SK-MEL-5 (cell line): ENCODE measurements around the gene GRPEL1. TPM values are rescaled to one million over a fixed set of nuclear protein-coding genes. Genes with fewer than 3 reads are reported as not detected.
"Not testable (repeated sequence)": the region's sequence is repeated elsewhere in the genome, so short reads cannot be mapped to it uniquely, and the experiment has no call there.

Experiments
- DNase-seq: peaks from one replicate; pipeline ENCODE4 v3.0.0-alpha.2; 2016; ENCODE audit warnings: low read depth, low spot score
- in situ Hi-C: cut with HindIII; loops from 2 replicates; pipeline ENCODE4 v1.10.0; 2016; ENCODE audit warnings: low sequenced_read_pairs, high pct_unique_total_duplicates, low pct_unique_long_range_greater_than_20kb
- polyA plus RNA-seq, 2 experiments: library from polyadenylated mRNA; depleted of rRNA; stranded (reverse); fragments of >200 nt; gene quantifications; 2 replicates each; pipeline ENCODE4 v1.2.3, GENCODE V29; 2015
- total RNA-seq: library from RNA; depleted of rRNA; stranded (reverse); fragments of >200 nt; shearing (Covaris generic); gene quantifications from 2 replicates; pipeline ENCODE4 v1.2.3, GENCODE V29; 2014; rRNA removed

Gene GRPEL1
- total RNA-seq = 69.6 and 70.6 TPM in 2 replicates
- polyA plus RNA-seq (2015; cell fraction: cytosol; rRNA removed) = 35.2 and 40.5 TPM in 2 replicates
- 11.1 and 15.6 TPM in 2 replicates for polyA plus RNA-seq (2015; cell fraction: nucleus; rRNA removed)

DNA sequence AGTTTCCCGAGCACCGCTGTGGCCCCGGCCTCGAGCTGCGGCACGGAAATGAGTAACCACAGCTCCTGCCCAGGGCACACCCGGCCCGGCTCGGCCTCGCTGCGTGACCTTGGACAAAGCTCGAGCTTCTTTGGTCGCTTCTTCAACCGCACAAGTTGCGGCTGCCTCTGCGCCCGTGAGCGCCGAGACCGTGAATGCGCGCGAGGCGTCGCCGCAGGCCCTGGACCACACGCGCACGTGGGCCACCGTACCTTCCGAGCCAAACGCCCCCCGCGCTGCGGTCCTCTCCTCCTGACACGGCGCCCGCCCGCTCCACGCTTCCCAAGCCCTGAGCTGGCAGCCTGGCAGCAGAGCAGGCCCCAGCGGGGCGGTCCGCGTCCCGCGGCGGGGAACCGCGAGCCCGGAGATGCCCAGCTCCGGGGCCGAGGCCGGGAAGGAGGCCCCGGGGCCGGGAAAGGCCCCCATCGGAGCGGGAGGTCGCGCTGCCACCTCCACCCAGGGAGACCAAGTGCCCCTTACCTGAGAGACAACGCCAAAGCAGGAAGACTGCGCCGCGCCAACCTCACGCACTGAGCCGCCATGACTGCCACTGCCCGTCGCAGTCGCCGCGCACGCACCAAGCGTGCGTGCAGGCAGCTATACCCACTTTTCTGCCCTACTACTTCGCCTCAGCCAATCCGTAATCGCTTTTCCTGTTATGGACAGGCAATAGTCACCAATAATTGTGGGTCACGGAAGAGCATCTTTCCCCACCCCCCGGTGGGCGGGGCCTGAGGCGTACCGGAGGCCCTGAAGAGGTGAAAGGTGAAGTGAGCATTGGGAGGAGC, at the start of gene GRPEL1:
Gene GRPEL1, minus strand, starts transcription at position 613 of the 827 bp plus-strand sequence. Its CDS starts 32 bp downstream, at position 581.
- in situ Hi-C loops = no loop called here
- DNase-seq = peak; percentile 99

DNA sequence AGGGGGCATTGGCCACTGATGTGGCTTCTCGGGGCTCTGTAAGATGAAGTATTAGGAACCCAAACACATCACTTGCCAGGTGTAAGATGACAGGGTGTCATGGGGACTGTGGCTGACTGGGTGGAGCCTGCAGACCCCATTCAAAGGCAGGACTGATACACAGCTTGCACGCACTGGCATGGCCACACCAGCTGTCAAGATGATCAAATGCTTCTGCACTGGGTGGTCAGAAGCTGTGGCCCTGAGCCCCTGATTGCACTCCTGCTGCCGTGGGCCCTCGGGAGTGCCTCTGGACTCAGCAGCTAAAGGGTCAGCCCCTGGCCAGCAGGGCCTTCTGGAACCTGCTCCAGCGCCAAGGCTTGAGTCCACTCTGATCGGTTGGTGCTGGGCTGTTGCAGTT, 48.8 kb upstream of the GRPEL1 start:
- DNase-seq = no peak
- in situ Hi-C loops = no loop called here

DNA sequence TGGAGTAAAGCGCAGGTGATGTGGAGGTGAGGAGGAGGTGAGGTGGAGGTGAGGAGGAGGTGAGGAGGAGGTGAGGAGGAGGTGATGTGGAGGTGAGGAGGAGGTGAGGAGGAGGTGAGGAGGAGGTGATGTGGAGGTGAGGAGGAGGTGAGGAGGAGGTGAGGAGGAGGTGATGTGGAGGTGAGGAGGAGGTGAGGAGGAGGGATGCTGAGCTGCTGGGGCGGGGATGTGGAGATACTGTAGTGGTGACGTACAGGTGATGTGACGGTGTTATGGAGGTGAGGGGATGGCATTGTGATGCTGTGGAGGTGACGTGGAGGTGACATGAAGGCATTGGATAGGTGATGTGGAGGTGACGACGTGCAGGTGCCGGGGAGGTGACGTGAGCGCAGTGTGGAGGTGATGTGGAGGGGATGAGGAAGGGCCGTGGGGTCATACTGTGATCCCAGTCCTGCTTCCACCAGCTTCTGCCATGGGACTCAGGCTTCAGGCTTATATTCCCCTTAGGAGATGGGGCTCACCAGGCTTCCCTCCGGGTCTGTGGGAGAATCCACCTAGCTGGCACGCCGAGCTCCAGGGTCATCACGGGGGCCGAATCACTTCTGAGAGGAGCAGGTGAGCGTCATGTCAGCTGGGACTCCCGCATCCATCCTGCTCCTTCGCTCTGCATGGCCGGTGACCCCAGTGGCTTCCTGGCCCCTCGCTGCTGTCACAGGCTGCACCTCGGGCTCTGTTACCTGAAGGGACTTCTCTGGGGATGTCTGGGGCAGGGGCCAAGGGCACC, 47.9 kb upstream of the GRPEL1 start:
- DNase-seq = no peak
- in situ Hi-C loops = no loop called here

DNA sequence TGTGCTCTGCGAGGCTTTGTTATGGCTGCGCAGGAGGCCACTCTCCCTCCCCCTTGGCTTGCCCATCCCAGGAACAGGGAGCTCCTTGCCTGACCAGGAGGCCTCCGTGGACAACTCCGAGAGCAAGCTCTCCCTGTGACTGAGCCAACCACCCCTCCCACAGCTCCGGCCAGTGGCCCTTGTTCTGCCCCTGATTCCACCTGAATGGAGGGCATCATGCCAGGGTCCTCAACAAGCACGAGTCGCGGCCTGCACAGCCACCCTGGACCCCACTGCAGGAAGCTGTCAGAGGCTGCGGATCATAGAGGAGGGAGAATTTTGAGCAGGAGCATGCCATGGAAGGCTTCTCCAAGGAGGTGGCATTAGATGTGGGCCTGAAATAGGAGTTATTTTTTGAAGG, 44.8 kb upstream of the GRPEL1 start:
- no peak for DNase-seq
- in situ Hi-C loops = no loop called here

DNA sequence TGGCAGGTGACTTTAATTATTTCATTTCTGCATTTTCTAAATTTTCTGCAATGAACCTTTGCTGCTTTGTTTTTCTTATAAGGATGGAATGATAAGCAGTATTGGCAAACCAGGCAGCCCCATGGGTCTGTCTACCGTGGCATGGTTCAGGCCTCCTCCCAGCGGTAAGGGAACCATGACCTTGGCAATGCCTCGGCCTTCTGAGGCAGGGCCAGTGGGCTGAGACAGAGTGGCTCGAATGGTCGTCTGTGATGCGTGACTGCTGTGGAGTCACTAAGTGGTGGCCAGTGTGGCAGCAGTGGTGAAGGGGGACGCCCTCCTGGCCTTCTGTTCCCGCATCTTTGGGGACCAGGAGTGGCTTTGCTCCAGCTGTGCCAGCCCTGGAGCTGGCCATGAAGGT, 43.6 kb upstream of the GRPEL1 start:
- no peak for DNase-seq
- in situ Hi-C loops = no loop called here

DNA sequence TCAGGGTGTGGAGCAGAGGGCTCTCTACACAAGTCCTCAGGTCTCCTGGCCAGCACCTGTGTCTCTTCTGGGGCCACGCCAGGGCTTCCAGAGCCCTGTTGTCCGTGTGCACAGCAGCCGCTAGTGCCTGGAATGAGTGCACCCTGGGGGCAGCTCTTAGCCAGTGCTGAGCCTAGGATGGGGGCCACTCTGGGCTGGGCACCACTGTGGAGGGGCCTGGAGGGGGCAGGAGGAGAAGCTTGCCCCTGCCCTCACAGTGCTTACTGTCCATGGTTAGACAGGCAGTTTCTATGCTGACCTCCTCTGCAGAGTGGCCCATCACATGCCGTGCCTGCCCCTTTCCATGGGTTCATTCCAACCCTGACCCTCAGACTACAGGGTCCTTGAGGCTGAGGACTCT, 42.7 kb upstream of the GRPEL1 start:
- DNase-seq = no peak
- in situ Hi-C loops = no loop called here

DNA sequence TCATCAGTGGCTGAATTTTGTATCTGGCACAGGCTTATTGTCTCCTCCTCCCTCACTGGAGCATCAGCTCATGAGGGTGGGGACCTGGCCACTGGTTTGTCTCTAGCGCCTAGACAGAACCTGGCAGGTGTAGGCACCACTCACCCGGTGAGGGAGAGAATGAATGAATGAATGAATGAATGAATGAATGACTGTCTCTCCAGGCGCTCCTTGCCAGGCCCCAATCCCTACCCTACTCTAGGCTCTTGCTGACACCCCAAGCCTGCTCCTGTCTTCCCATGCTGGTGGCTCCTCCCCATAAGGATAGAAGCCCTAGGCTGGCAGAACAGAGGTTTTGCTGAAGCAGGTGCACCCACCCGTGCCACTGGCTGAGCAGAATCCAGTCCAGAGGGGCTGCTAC, 41.3 kb upstream of the GRPEL1 start:
- in situ Hi-C loops = no loop called here
- no peak for DNase-seq

DNA sequence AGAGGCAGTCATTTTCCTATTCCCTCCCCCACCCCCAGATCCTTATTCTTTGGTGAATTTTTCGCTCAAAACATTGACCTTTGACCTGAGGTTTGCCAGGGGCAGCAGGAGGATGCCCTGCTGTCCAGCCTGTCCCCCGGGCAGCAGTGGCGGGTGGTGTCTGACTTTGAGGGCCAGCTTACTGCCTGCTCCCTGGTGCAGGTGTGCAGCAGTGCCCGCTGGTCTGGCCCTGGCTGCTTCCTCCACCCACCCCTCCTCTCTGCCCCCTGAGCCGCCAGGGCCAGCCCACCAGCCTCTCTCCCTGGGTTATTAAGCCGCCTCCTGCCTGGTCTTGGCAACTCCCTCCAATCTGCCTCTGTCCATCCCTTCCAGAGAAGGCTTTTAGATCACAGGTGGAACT, 40.8 kb upstream of the GRPEL1 start:
- no peak for DNase-seq
- in situ Hi-C loops = no loop called here

DNA sequence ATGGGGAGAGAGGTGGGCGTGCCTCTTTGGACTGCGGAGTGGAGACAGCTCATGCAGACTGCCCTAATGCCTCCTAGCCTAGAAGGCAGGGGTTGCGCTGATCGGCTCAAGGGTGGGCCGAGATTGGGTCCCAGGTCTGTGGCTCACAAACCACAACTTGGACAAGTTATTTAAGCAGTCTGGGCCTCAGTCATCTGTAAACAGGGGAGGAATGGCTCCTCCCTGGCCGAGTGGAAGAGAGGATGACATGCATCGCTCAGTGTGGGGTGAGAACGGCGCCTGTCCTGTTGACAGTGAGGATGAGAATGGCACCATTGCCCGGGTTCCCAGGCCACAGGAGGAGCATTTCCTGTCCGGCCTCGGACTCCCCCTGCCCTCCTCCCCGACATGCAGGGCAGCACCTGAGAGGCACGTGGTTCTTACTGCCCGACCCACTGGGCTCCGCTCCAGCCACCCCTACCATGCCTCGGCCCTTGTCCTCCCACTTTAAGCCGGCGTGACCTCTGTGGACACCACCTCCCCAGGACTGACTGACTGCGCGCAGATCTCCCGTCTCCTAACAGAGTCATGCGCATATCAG, 40.3 kb upstream of the GRPEL1 start:
- no peak for DNase-seq
- in situ Hi-C loops = no loop called here

DNA sequence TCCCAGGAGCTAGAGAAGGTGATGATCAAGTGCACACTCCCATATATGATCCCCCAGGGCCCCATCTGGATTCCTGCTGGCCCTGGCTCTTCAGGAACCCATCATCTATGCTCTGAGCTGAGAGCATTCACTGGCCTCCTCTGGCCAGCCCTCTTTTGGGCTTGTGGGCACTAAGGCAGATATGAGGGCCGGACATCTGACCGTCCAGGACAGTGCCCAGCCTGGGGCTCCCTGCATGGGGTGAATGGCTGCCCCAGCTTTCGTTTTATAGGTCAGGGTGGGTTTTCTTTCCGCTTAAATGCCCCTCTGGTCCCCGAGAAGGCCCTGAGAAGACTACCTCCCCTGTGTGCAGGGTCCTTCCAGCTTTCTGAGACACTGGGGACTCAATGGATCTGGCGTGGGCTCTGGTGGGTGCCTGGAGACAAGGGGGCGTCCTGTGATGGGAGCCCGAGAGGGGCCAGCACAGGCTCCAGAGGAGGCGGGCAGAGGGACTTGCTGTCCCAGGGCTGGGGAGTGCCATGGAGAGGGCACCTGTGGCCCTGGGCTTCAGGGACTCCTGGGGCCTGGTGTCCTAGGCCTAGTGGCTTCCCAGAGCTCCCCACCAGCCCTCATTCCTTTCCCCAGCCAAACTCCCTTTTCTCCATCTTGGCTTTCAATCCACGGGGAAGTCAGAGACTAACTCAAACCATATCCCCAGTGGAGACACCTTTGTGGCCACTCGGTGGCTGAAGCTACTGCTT, 39.5 kb upstream of the GRPEL1 start:
- DNase-seq = no peak
- in situ Hi-C loops = no loop called here

DNA sequence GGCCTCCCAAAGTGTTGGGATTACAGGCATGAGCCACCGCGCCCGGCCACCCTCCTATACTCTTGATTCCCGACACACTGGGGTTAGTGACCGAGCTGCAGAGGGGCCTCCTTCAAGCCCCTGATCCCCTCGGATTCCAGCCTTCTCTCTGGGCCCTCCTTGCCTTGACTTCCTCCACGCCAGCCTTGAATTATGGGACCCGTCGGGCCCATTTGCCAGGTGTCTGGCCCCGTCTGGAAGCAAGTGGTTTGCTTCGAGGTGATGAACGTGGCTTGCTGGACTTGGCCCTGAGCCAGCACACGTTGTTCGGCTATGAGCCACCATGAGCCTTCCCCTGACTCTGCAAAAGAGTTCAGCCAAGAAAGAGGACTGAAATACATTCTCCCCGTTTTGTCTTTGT, 37.4 kb upstream of the GRPEL1 start:
- in situ Hi-C loops = no loop called here
- no peak for DNase-seq

DNA sequence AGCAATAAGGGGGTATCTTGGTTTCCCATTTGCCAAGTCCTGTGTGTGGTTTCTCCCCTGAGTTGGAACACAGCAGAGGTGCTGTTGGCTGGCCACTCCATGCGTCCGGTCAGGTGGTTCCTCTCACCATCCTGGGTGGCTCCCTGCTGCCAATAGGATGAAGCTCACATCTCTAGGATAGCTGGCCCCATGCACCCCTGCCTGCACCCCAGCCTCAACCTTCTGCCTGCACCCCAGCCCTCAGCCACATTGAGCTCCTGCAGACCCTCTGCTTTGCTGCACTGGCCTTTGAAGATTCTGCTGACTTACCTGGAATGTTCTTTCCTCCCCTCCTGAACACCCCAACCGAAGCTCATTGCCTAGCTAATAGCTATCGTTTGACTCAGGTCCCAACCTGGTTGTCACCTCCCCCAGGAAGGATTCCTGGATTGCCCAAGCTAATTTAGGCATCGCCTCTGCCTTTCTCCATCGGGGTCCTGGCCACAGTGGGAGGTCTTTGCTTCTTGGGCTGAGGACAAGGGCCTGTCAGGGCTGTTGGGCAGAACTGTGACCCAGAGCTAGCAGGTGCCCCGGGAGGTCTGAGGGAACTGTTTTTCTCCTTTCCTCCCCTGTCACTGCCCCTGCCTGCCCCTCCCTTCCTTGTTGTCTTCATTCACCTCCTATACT, 36.6 kb upstream of the GRPEL1 start:
- no peak for DNase-seq
- in situ Hi-C loops = no loop called here

DNA sequence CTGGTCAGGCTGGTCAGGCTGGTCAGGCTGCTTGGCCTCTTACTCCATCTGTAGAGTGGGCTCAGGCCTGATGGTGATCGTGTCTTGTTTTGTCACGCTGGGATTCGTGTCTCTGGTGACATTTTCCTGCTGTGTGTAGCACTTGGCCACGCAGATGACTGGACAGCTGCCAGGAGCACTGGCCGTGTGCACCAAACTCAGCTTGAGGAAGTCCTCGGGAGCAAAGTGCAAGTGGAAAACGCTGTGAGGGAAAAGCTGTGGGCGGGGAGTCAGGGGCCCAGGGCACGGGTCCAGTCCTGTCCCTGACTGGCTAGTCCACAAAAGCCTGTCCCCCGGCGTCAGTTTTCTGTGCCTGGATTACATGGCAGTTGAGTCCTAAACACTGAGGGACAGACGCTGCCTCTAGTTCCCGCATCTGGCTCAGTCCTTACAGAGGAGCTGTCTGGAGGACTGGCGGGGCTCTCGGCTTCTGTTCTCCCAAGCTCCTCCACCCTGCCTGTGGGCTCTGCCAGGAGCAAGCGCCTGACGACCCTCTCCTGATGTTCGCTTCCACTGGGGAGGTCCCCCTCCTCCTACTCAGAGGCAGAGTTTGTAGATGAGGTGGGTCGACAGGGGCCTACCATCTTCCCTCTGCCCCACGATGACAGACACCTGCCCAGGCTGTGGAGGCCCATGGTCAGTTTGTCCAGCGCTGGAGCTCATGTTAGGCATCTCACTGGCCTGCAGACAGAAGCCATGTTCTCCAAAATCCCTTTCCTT, 35.9 kb upstream of the GRPEL1 start:
- in situ Hi-C loops = no loop called here
- DNase-seq = no peak

DNA sequence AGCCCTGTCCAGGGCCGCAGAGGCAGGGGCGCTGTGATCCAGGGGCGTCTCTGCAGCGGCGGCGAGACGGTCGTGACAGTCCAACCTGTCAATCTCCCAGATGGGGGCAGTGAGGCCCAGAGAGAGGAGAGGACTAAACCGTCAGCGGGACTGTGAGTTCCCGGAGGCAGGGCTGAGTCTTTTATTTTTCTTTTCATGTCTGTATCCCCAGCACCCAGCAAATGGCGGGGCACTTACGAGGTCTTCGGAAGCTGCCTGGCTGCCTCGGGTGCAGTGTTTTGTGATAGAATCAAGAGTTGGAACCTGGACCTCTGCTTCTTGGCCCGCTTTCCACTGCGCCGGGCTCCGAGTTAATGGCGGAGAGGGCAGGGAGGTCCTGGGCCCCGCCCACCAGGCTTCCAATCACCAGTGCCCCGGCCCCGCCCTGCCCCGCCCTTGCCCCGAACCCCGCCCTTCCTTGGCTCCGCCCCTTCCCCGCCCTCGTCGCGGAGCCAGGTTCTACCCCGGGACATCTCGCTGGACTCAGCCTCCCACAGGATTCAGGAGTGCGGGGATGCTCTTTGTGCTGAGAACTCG, 35.3 kb upstream of the GRPEL1 start:
- in situ Hi-C loops = no loop called here
- DNase-seq = peak; percentile 78

DNA sequence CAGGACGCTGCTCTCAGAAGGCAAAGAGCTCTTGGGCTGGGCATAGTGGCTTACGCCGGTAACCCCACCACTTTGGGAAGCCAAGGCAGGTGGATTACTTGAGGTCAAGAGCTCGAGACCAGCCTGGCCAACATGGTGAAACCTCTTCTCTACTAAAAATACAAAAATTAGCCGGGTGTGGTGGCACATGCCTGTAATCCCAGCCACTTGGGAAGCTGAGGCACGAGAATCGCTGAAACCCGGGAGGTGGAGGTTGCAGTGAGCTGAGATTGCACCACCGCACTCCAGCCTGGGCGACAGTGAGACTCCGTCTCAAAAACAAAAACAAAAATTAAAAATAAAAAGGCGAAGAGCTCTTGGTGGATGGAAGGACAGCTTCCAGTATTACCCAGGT, 34.6 kb upstream of the GRPEL1 start:
- DNase-seq, in situ Hi-C loops: not testable (repeated sequence)
